ENCODE results near the gene HEMK1.

HEMK1 gene

DNA sequence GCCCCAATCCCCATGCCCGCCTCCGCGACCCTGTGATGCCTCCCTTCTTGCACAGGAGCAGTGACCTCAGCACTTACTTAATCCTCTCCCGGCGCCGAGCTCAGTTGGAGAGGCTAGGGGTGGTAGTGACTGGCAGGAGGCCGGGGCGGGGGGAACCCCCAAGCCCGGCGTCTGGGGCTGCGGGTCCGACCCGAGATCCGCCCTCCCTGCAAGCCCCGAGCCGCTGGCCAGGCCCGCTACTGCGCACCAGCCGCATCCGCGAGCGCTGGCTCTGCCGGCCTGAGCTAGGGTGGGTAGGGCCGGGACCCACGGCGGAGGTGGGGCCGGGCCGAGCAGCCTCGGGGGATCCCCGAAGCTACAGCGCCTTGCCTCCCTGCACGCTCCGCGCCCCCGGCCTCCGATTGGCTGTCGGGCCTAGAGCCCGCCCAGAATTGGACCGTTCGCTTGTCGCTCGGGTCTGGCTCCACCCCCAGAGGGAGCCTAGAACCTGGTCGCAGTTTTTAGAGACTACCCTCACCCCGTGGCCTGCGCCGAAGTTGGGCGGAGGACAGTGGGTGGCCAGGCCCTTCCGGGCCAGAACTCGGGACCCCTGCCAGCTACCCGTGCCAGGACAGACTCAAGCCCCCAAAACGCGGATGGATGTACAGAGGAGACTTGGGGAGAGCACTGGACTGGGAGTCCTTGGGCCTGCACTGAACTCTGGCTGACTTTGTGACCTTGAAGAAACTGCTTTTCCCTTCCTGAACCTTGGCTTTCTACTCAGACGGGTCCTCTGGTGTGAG, 1.7 kb upstream of the HEMK1 start, which contains the start of gene C3orf18:
Gene C3orf18, minus strand, starts transcription at position 362 of the 782 bp plus-strand sequence. CDS start 2,048 bp downstream, outside the sequence.
- peak within 1 kb of the TSS; percentile 100 for H3K4me3 ChIP-seq (ENCODE audit: low read depth, low read length, poor library complexity, severe bottlenecking)
- H2AFZ ChIP-seq (ENCODE audit: low read length), result no peak within 1 kb of the TSS
- no peaks in the 10 kb centered on the region for H3K9me3 ChIP-seq (ENCODE audit: low read length)
- peaks cover 29% of the 10 kb centered on the region for H3K4me1 ChIP-seq (ENCODE audit: insufficient read depth, low read length, severe bottlenecking)
- H4K20me1 ChIP-seq (ENCODE audit: insufficient read depth, low read length), result no peaks in the 10 kb centered on the region
- no peaks in the 10 kb centered on the region for H3K79me2 ChIP-seq (ENCODE audit: insufficient read depth, low read length)
- no peaks in the 10 kb centered on the region for H3K36me3 ChIP-seq (ENCODE audit: insufficient read depth, low read length)
- peak within 1 kb of the TSS; percentile 60 for H3K9ac ChIP-seq (ENCODE audit: low read length)
- no peaks in the 10 kb centered on the region for H3K27me3 ChIP-seq (ENCODE audit: insufficient read depth, low read length)
- no peaks in the 10 kb centered on the region for H3K9me2 ChIP-seq (ENCODE audit: low read depth, low read length)
- TF ChIP-seq EZH2 (IDR thresholded peaks at IDR 0.05; ENCODE audit: borderline replicate concordance, low read length), result no peak
- TF ChIP-seq CTCF (IDR thresholded peaks at IDR 0.05; ENCODE audit: low read length), result no peak
- H3F3A ChIP-seq (ENCODE audit: insufficient read depth, low read length), result no peaks in the 10 kb centered on the region
- no peak within 1 kb of the TSS for H3K27ac ChIP-seq (ENCODE audit: low read depth, low read length, poor library complexity, severe bottlenecking)
- peak within 1 kb of the TSS; percentile 89 for H3K4me2 ChIP-seq (ENCODE audit: low read length)

GRCh38 chr3:50570508-50571279, 1.4 kb downstream of the HEMK1 start:
- peak overlapping the region; percentile 89 for H3K4me2 ChIP-seq (ENCODE audit: low read length)
- peaks cover 29% of the 10 kb centered on the region for H3K4me1 ChIP-seq (ENCODE audit: insufficient read depth, low read length, severe bottlenecking)
- peak overlapping the region; percentile 32 for H3K27ac ChIP-seq (ENCODE audit: low read depth, low read length, poor library complexity, severe bottlenecking)
- no peaks in the 10 kb centered on the region for H3F3A ChIP-seq (ENCODE audit: insufficient read depth, low read length)
- H4K20me1 ChIP-seq (ENCODE audit: insufficient read depth, low read length), result no peaks in the 10 kb centered on the region
- H3K9me3 ChIP-seq (ENCODE audit: low read length), result no peaks in the 10 kb centered on the region
- no peaks in the 10 kb centered on the region for H3K9me2 ChIP-seq (ENCODE audit: low read depth, low read length)
- TF ChIP-seq CTCF (IDR thresholded peaks at IDR 0.05; ENCODE audit: low read length), result no peak
- no peak for TF ChIP-seq EZH2 (IDR thresholded peaks at IDR 0.05; ENCODE audit: borderline replicate concordance, low read length)
- no peaks in the 10 kb centered on the region for H3K27me3 ChIP-seq (ENCODE audit: insufficient read depth, low read length)
- peak overlapping the region; percentile 100 for H3K4me3 ChIP-seq (ENCODE audit: low read depth, low read length, poor library complexity, severe bottlenecking)
- H3K36me3 ChIP-seq (ENCODE audit: insufficient read depth, low read length), result no peaks in the 10 kb centered on the region
- H3K9ac ChIP-seq (ENCODE audit: low read length), result no peak overlapping the region; the same call in 1 of the 2 replicates
- H2AFZ ChIP-seq (ENCODE audit: low read length), result no peak overlapping the region
- H3K79me2 ChIP-seq (ENCODE audit: insufficient read depth, low read length), result no peaks in the 10 kb centered on the region

DNA sequence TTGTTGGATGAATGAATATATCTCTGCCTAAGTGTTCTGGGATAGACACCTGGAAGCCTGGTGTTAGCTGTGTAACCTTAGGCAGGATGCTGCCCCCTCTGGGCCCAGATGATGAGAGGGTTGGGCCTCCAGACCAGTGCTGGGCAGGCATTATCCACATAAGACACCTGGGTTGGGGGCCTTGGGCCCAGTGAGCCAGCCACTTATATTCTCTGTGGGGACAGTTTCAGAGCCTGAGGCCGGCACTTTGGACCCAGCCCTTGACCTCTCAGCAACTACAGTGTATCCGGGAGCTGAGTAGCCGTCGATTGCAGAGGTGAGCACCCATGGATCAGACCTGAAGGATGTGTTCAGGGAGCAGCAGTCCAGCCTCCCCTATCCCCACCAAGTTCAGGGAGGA, 2.2 kb downstream of the HEMK1 start:
- H3K9me2 ChIP-seq (ENCODE audit: low read depth, low read length), result no peaks in the 10 kb centered on the region
- H3F3A ChIP-seq (ENCODE audit: insufficient read depth, low read length), result no peaks in the 10 kb centered on the region
- no peaks in the 10 kb centered on the region for H3K79me2 ChIP-seq (ENCODE audit: insufficient read depth, low read length)
- H3K4me2 ChIP-seq (ENCODE audit: low read length), result no peak overlapping the region
- H3K9me3 ChIP-seq (ENCODE audit: low read length), result no peaks in the 10 kb centered on the region
- H3K36me3 ChIP-seq (ENCODE audit: insufficient read depth, low read length), result no peaks in the 10 kb centered on the region
- no peak overlapping the region for H2AFZ ChIP-seq (ENCODE audit: low read length)
- TF ChIP-seq CTCF (IDR thresholded peaks at IDR 0.05; ENCODE audit: low read length) (no peak), EZH2 (IDR thresholded peaks at IDR 0.05; ENCODE audit: borderline replicate concordance, low read length) (no peak)
- no peak overlapping the region for H3K9ac ChIP-seq (ENCODE audit: low read length)
- peaks cover 29% of the 10 kb centered on the region for H3K4me1 ChIP-seq (ENCODE audit: insufficient read depth, low read length, severe bottlenecking)
- no peak overlapping the region for H3K4me3 ChIP-seq (ENCODE audit: low read depth, low read length, poor library complexity, severe bottlenecking)
- H3K27me3 ChIP-seq (ENCODE audit: insufficient read depth, low read length), result no peaks in the 10 kb centered on the region
- no peaks in the 10 kb centered on the region for H4K20me1 ChIP-seq (ENCODE audit: insufficient read depth, low read length)
- H3K27ac ChIP-seq (ENCODE audit: low read depth, low read length, poor library complexity, severe bottlenecking), result no peak overlapping the region

Measured in OCI-LY1 (cell line).